NOMO-1 treated with dmso at 0.1 percent for 144 hours (cell line): ENCODE data around the gene HSBP1.
A peak's percentile ranks its signal among the peaks of the same experiment; 100 is the strongest.

Source experiments
- DNase-seq: peaks from one replicate; lab custom pipeline; 2025; ENCODE audit not compliant: unreplicated experiment; lab: John Stamatoyannopoulos, UW

Gene HSBP1

GRCh38 chr16:83803811-83804210 lies 4.0 kb upstream of the HSBP1 start:
- DNase-seq: no peak

- DNase-seq: no peak
Measured at GRCh38 chr16:83804366-83804765, 3.4 kb upstream of the HSBP1 start.

- peak; percentile 75 for DNase-seq
Measured at GRCh38 chr16:83806036-83806435, 1.7 kb upstream of the HSBP1 start.

- DNase-seq: no peak
Measured at GRCh38 chr16:83806731-83807130, 1.0 kb upstream of the HSBP1 start.

- no peak for DNase-seq
Measured at GRCh38 chr16:83807327-83807709, 460 bp upstream of the HSBP1 start.

GRCh38 chr16:83808573-83809014 lies 816 bp downstream of the HSBP1 start:
- DNase-seq: no peak

- no peak for DNase-seq
Measured at GRCh38 chr16:83809092-83809491, 1.3 kb downstream of the HSBP1 start.

GRCh38 chr16:83810901-83811300 lies 3.1 kb downstream of the HSBP1 start:
- no peak for DNase-seq

- DNase-seq: no peak
Measured at GRCh38 chr16:83813823-83814658, 6.3 kb downstream of the HSBP1 start.

GRCh38 chr16:83814659-83814985 lies 6.8 kb downstream of the HSBP1 start:
- DNase-seq: no peak

GRCh38 chr16:83817022-83817421 lies 9.2 kb downstream of the HSBP1 start:
- DNase-seq: no peak

GRCh38 chr16:83818276-83818675 lies 10.5 kb downstream of the HSBP1 start:
- no peak for DNase-seq

GRCh38 chr16:83819361-83819760 lies 11.6 kb downstream of the HSBP1 start:
- no peak for DNase-seq

- DNase-seq: peak; percentile 48
Measured at GRCh38 chr16:83826146-83826913, 18.6 kb downstream of the HSBP1 start.

- DNase-seq: no peak
Measured at GRCh38 chr16:83830091-83830768, 22.5 kb downstream of the HSBP1 start.

GRCh38 chr16:83830769-83831455 lies 23.1 kb downstream of the HSBP1 start:
- no peak for DNase-seq

- DNase-seq: no peak
Measured at GRCh38 chr16:83831456-83831987, 23.7 kb downstream of the HSBP1 start.

- no peak for DNase-seq
Measured at GRCh38 chr16:83833921-83834320, 26.1 kb downstream of the HSBP1 start.

GRCh38 chr16:83835586-83836566 lies 28.1 kb downstream of the HSBP1 start:
- no peak for DNase-seq

GRCh38 chr16:83837566-83837965 lies 29.8 kb downstream of the HSBP1 start:
- no peak for DNase-seq
